Measurements from ENCODE around the gene KRT81.

DNA sequence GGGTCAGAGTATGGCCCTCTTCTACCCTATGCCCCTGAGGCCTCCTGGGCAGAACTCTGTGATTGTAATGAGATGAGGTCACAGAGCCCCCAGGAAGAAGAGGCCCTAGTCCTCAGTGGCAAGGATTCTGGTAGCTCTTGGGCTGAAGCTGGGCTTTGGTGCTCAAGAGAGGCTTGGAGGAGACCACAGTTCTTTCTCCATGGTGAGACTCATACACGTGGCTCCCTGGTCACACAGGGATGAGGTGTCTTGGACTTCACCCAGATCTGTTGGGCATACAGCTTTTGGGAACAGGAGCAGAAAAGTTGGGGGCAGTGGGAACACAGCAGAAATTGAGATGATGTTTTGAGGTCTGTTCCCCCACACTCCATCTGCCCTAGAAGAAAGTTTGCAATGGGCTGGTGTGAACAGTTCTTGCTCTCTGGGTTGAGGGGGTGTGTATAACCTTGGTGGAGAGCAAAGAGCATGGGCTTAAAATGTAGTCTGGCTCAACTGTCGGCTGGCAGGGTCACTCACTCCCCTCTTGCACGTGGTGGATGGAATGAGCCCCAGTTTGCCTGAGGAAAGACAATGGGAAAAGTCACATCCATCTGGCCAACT lies 16.7 kb downstream of the KRT81 start, which contains the start of gene KRT86:
- no peak for TF ChIP-seq EZH2phosphoT487 (IDR thresholded peaks at IDR 0.05)
- TF ChIP-seq, protein P1, sequence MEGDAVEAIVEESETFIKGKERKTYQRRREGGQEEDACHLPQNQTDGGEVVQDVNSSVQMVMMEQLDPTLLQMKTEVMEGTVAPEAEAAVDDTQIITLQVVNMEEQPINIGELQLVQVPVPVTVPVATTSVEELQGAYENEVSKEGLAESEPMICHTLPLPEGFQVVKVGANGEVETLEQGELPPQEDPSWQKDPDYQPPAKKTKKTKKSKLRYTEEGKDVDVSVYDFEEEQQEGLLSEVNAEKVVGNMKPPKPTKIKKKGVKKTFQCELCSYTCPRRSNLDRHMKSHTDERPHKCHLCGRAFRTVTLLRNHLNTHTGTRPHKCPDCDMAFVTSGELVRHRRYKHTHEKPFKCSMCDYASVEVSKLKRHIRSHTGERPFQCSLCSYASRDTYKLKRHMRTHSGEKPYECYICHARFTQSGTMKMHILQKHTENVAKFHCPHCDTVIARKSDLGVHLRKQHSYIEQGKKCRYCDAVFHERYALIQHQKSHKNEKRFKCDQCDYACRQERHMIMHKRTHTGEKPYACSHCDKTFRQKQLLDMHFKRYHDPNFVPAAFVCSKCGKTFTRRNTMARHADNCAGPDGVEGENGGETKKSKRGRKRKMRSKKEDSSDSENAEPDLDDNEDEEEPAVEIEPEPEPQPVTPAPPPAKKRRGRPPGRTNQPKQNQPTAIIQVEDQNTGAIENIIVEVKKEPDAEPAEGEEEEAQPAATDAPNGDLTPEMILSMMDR (IDR thresholded peaks at IDR 0.05) = no peak

Measured in neural progenitor cell (in vitro differentiated cells).